DLD1 (cell line): ENCODE data around the gene MGAT5.

Experiments
- in situ Hi-C: cut with HindIII; loops from 2 replicates; pipeline ENCODE4 v1.10.0; 2017; ENCODE audit warnings: low sequenced_read_pairs

The MGAT5 gene

GRCh38 chr2:134253117-134253704 lies 661 bp upstream of the MGAT5 start:
- in situ Hi-C loops: no loop called here

DNA sequence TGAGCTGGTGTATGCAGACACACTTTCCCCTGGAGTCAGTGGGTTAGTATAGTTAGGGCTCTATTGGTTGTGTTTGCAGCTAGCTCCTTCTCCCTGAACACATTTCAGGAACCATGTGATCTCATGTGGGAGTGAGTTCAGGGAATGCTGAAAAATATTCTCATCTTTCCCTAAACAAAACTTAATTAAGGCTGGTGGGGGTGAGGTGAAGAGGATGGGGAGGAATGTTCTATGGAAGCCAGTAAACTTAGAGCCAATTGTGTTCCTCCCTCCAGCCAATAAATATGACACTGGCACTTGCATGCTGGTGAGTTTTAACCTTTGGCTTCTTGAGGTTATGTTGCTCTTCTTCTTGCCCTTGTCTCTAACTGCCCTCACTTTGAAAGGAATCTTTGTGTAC lies 952 bp downstream of the MGAT5 start:
- in situ Hi-C loops: no loop called here

DNA sequence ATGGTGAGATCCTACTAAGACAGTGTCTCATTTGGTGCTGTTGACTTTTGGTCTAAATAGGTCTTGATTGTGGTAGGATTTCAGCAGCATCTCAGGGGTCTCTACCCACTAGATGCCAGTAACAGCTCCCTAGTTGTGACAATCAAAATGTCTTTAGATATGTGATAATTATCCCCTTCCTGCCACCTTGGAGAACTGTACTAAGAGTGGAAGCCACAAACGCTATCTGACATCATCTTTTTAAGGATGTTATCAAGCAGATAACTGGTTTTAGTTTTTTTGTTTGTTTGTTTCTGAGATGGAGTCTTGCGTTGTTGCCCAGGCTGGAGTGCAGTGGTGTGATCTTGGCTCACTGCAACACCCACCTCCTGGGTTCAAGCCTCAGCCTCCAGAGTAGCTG lies 3.1 kb downstream of the MGAT5 start:
- in situ Hi-C loops: no loop called here

GRCh38 chr2:134257509-134257908 lies 3.6 kb downstream of the MGAT5 start:
- in situ Hi-C loops: no loop called here

DNA sequence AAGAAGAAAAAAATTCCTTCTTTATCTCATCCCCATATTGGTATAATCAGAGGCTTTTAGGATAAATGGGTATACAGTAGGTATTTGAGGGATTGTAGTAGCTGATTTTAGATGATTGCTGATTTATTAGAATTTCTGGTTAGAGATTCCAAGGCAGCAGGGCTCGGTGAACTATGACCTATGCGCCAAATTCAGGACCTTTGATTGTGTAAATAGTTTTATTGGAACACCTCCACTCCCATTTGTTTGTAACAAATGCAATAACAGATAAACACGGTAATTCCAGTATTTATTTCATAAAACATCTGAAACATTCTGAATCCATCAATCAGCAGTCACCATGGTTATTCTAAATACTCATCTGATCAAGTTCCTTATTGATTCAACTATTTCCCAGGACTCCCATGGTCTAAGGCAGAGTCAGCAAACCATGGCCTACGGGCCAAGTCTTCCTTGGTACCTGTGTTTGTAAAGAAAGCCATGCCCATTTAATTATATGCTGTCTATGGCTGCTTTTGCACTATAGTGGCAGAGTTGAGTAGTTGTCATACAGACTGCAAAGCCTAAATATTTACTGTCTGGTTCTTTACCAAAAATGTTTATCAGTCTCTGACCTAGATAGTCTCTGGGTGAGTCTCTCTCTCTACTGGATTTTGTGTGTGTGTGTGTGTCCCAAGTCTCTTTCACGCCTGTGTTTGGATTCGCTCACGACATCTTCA lies 4.3 kb downstream of the MGAT5 start:
- in situ Hi-C loops: no loop called here

GRCh38 chr2:134258684-134259388 lies 5.0 kb downstream of the MGAT5 start:
- in situ Hi-C loops: no loop called here

DNA sequence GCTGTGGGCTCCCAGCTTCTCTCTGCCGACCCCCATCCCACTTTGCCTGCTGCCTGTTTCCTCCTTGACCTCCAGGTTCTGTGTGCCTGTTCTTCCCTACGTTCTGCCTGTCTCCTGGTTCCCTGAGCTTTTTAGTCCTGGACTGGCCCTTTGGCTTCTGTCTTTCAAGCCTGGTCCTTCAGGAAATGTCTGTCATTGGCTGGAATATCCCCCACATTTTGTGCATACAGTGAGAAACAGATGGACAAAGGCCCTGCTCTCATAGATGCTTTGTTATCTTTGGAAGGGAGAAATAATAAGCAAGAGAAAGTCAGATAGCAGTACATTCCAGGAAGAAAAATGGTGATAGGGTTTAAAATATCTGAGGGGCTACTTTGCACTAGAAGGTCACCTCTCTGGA lies 5.7 kb downstream of the MGAT5 start:
- in situ Hi-C loops: no loop called here

DNA sequence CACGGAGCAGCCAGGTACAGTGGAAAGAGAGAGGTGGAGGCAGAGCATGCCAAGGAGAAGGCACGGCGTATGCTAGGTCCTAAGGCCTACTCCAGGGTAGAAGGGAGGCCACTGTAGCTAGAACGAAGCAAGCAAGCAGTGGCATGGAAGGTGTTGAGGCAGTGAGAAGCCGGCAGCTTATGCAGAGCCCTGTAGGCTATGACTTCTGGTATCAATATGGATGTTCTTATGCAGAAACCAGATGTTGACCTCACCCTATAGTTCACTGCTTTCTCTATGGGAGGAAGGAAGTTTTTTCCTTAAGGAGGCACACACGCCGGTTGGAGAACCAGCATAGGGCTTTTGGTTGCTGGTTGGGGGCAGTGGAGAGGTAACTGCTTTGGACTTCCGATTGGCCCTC lies 6.1 kb downstream of the MGAT5 start:
- in situ Hi-C loops: no loop called here

DNA sequence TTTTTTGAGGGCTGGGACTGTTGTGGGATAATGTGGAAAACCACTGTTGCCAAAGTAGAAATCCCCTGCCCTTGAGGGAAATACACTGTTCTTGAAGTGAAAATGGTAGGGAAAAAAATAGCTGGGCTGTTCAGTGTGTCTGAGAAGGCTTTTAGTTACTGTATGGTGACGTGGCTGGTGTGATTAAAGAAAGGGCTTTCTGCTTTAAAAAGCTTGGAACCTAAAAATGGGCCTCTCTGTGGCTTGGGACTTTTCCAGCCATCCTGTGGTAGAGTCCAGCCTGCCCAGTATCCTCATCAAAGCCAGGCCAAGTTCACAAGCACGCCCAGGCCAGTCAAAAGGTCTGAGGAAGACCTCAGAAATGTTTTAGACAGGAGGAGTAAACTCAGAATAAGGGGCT lies 6.8 kb downstream of the MGAT5 start:
- in situ Hi-C loops: no loop called here

DNA sequence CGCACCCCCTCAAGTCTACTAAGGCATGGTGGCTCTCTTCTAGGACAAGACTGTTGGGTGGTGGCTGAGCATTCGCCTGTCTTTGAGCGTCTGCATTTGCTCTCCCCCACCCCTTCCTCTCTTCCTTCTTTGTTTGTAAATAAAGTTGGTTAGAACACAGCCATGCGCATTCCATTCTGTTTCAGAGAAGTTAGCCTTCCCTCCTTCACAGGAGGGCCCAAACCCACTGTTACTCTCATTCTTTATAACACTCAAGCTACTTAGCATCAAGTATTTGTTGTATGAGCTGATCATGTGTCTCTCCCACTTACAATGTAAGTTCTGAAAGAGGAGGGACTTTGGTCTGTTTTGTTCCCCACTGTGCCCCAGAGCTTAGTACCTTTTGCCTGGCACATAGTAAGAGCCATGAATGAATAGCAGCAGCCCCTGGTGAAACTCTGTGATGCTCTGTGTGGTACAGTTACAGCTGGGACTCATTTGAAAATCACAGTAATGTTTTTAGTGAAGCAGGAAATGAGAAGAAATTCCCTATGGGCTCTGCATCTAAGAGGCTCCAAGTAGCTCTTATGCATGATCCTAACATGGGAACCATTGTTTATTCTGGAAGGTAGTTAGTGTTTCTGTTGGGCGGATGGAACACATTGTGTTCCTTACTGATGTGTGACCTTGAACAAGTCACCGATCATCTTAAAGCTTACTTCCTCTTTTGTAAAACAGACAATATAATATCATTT lies 7.7 kb downstream of the MGAT5 start:
- in situ Hi-C loops: no loop called here

DNA sequence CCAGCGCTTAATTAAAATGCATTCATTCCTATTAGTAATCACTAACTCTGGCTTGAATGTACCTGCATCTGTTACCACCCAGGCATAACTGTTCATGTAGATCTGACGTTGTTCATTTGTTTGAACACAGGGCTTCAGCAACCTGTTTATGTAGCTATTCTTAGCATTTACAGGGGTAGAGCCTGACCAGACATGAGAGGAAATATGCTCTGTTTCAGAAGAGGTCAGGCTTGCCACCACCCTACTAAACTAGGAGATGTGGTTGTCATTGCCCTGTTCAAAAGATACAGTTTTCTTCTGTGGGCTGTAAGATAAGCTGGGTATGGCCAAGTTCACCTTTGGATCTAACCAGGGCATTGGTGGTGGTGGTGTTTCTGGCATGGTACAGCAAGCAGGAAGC lies 8.8 kb downstream of the MGAT5 start:
- in situ Hi-C loops: no loop called here

- in situ Hi-C loops: no loop called here
Measured at GRCh38 chr2:134268265-134268664, 14.4 kb downstream of the MGAT5 start.

DNA sequence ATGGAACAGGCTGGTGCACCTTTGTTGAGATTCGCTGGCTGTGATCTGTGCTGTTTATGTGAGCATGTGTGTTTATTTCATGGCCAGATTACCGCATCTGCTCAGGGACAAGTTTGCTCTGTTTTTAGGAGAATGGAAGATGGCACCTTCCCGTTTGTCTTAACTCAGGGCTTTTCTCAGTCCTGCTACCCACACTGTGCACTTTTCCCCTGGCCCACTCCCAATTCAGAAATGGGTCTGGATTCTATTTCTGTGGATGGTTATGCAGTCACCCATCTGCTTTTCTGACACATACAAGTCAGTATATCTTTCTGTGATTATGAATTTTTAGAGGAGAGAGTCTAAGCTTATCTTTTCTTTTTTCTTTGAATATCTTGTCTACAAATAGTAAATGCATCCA lies 15.4 kb downstream of the MGAT5 start:
- in situ Hi-C loops: no loop called here

DNA sequence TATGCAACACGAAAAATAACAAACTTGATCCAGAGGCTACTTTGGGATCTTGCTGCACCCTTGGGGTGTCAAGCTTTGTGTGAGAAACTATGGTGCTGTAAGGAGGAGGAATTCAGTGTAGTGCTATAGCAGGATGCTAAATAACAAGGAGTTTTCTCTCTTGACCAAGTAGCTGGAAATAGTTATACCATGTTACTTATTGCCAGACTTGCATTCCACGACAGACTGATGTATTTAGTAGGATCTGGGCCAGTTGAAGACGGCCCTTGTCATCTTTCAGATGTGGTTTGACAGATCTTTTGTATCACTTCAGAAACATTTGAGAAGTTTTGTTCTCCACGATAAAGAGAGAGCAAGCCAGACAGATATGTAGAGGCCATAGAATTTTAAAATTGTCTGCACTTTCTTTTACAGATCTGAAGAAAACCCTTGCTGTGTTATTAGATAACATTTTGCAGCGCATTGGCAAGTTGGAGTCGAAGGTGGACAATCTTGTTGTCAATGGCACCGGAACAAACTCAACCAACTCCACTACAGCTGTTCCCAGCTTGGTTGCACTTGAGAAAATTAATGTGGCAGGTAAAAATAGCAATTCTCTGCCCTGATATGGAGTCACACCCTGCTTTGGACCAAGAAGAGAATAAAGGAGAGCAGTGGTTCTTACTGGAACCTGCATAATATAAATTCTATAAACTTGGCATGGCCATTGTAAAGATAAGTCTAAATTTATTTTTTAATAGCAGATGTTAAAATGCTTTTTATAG lies 16.3 kb downstream of the MGAT5 start:
- in situ Hi-C loops: no loop called here

DNA sequence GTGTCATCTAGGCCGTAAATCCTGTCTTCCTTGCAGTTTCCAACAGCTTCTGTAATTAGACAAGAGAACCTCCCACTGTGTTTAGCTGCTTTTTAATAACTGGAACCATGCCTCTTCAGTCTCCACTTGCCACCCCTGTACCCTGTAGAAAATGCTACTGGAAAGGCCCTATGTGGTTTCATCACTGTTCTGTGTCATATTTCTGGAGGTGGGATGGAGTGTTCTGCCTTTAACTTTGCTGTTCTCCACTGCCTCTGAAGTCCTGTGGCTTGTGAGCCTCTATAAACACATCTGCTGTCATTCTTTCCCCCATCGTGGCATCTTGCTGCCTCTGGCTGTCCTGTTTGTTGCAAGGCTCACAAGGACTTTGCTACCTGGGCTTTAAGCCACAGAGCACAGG lies 17.9 kb downstream of the MGAT5 start:
- in situ Hi-C loops: no loop called here

GRCh38 chr2:134272806-134273205 lies 18.9 kb downstream of the MGAT5 start:
- in situ Hi-C loops: no loop called here

DNA sequence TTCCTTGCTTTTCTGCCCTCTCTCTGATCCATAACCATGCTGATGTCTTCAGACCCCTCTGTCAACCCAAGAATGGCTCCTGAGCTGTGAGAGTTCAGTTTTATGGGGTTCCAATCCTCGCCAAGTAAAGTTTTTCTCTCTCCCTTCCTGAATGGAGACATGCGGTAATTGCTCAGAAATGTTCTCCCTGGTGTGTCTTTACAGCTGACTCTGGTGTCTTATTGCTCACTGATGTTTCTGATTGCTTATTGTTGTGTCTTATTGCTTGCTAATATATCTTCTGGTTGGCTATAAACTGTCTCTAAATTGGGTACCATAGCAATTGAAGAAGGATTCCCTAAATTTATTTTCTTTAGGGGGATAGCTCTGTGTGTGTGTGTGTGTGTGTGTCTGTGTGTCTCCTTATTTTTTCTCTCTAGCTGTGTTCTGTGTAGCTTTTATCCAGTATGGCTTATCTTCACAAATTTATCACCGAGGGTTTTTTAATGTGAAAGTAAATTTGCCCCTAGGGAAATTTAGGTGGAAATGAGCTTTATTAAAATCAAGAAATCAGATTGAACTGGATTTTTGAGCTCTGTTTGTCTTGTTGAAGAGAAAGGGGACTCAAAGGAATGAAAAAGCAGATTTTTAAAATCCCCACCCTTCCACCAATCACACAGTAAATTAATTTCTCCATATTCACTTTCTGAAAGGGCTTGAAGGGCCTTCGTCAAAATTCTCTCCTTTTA lies 19.5 kb downstream of the MGAT5 start:
- in situ Hi-C loops: no loop called here

DNA sequence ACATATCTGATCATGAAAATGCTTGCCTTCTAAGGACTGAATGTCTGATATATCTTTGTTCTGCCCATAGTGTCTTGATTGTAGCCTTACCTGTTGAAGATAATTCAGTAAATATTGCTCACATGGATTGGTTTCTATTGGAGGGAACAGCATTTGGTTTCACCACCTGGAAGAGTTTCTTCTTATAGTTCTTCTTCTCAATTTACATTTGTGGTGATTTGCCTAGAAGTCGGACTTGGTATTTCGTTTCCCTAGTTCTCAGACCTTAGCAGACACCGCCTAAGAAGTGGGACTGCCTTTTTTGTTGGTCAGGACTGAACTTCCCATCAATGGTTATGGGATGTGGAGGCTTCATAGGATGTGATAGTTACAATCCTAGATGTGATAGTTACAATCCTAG lies 20.2 kb downstream of the MGAT5 start:
- in situ Hi-C loops: no loop called here

DNA sequence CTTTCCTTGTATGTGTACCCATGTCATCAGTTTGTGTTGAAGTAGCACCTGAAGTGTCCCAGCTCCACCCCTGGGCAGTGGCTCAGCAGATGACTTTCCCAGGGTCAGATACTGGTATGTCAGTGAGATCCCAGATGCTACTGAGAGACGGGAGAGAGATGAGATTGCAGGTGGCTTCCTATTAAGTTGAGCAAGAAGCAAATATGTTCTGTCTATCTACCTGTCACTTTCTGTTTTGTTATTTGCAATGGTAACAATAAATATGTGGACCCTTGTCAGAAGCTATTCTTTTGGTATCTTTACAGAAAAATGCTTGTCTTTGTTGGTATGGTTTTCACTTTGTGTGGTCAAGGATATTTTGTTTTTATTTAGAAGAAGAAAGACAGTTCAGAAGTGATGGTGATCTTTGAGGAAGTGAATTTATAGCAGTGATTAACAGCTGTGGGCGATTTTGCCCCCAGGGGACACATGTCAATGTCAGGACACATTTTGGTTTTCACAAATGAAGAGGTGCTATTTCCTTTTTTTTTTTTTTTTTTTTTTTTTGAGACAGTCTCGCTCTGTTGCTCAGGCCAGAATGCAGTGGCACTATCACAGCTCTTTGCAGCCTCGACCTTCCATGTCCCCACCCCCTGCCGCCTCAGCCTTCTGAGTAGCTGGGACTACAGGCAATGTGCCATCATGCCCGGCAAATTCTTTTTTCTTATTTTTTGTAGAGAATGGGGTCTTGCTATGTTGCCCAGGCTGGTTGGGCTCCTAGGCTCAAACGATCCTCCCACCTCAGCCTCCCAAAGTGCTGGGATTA lies 21.4 kb downstream of the MGAT5 start:
- in situ Hi-C loops: no loop called here
